ENCODE data around the gene LPCAT2. TPM values are rescaled to one million over a fixed set of nuclear protein-coding genes. Genes with fewer than 3 reads are reported as not detected.

The LPCAT2 gene
- total and polyA plus RNA-seq, 2 of the 8 experiments (the other 6 are each of a cell fraction or from before 2014, with no cell fraction given), result 2.2 to 10.6 TPM

DNA sequence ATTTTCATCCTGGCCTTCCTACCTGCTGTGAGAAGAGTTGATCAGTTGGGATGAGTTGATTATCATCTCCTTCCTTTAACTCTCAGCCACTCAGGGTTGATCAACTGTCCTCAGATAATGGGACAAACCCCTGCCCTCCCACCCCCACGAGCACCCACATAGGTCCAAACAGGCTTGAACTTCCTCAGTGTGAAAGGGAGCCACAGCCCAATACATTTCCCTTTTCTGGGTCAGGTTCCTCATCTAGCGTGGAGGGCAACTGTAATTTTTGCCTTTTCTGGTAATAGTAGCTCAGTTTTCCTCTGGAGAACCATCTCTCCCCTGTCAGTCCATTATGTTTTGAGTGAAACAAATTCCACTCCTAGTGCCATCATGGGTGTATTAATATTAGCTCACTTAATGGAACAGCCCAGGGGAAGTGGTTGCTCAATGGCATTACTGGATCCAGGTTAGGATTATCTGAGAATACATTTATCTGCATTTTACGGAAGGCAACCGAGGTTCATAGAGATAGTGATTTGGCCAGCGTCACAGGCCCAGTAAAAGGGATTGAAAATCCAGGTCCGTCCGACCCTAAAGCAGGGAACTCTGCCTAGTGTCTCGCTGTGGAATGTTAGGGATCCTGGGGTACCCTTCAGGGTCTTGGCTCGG is 476 bp upstream of the LPCAT2 start (continued):
- TF ChIP-seq SAP30 (IDR thresholded peaks at IDR 0.05; ENCODE audit: insufficient read depth, insufficient replicate concordance, low read length) (no peak), KDM4A (IDR thresholded peaks at IDR 0.05; ENCODE audit: low read depth, low read length, severe bottlenecking) (no peak), TBP (IDR thresholded peaks at IDR 0.05; ENCODE audit: low read depth, low read length) (no peak)
